HK-2 (cell line): ENCODE results near the gene SIM1.
A peak's percentile ranks its signal among the peaks of the same experiment; 100 is the strongest.

ENCODE experiments used
- DNase-seq: peaks from one replicate; pipeline ENCODE4 v3.0.0-alpha.2; 2018; ENCODE audit not compliant: unreplicated experiment

SIM1 gene

GRCh38 chr6:100456141-100456907 is 8.4 kb downstream of the SIM1 start:
- DNase-seq, result no peak

DNA sequence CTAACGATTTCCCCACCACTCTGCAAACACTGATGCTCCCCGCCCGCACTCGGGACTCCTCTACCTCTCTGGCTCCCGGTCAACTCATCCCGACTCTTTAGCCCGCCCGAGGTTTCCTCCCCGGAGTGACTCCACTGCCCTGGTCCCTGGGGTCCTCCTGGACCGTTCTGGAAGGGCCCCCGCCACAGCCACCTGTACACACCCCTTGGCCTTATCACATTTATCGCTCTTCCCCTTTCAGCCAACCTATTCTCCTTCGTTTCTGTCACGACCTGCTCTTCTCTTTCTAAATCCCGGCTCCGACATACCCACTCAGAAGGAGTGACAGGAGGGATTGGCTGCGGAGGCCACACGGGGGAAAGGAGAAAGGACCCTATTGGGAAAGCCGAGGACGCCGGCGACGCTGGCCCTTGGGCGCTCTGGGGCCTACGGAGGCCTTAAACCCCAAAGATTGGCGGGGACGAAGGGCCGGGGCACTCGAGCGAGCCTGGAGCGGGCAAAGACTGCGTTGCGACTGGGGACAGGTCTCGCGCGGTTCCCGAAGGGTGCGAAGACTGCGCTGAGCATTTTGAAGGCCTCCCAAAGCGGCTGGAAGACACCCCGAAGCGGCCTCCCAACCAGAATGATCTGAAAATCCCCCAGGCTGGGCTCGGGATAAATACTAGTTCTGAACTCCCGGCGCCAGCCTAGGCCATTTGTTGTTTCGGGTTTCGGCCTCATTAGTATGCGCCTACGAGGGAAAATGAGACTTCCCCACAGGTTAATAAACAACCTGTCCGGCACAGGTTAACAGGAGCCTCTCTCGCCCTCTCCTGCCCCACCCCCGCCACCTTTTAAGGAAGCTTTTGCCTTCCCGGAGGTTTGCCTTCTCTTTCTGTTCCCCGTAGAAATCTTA is 9.2 kb downstream of the SIM1 start:
- peak; percentile 74 for DNase-seq

DNA sequence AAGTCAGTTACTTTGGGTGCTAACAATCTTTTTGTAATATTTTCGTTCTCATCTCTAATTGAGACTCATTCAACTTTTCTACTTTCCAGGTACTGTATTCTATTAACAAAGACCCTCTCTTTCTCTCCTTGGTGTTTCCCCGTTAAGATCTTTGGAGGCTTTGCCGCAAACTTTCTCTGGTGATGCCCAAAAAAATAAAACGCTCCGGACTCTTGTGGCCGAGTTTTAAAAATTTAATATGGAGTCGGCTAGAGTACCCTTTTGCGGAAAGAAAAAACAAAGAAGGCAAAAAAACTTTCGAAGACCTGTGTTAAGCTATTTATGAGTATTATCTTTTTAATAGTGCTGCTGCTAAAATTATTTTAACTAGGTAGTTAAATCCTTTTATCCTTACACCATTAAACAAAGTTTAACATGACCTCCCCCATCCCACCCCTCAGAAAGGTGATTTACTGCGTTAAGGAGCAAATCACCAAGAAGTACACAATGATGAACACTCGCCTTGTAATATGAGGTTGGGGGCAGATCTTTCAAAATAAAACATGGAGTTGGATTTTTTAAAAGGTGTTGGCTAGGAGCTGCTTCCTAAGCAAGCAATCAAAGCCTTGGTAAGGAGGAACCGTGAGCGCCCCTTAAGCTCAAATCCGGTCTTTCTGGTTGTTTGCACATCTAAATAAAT is 10.0 kb downstream of the SIM1 start:
- no peak for DNase-seq

- DNase-seq, result no peak
Measured at GRCh38 chr6:100453701-100454521, 10.8 kb downstream of the SIM1 start.

DNA sequence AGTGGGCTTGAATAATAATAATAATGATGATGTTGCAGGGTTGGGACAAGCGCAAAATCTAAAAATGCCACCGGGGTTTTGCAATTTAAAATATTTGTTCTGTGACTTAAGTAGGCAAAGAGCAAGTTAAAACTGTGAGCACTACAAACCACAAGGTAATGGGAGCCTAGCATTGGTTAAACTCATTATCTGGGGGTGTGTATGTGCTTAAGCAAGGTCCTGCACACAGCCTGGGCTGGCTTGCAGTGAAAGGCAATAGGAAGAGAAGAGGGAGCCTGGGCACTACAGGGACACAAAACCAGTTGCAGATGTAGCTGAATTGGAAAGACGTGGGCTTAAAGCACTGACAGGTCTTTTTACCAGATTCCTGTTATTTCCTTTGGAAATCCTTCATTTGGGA is 11.7 kb downstream of the SIM1 start:
- no peak for DNase-seq

DNA sequence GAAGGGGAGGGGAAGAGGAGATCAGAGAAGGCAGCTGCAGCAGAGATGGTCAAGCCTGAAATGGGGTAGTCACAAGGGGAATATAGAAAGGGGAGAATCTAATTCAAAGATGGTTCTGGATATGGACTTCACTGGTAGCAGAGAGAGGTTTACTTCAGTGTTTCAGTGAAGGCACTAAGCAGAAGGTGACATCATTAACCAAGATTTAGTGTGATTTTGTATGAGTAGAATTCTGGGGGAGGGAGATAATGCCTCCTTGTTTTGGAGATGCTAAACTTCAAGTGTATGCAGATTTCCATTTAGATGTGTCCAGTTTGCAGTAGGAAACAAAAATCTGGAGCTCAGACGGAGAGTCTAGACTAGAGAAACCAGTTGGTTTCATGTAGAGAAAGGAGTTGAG is 13.1 kb downstream of the SIM1 start:
- no peak for DNase-seq

DNA sequence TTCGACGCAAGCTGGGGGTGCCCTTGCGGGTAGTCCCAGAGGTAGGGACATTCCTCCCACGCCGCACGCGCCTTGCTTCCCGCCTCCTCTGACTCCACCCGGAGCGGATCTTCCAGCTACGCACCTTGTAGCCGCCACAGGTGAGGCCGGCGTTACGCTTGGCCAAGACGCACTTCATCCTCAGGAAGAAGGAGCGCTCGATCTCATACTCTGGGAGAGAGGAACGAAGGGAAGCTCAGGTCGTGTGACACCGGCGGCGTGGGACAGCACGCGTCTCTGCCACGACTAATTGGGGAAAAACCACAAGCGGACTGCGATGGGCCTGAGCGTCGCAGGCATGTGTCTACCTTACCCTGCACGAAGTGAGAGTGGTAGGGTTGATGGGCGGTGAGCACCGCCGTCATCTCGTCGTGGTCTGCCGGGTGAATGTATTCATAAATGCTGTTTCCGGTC is 15.5 kb downstream of the SIM1 start:
- DNase-seq, result no peak

DNA sequence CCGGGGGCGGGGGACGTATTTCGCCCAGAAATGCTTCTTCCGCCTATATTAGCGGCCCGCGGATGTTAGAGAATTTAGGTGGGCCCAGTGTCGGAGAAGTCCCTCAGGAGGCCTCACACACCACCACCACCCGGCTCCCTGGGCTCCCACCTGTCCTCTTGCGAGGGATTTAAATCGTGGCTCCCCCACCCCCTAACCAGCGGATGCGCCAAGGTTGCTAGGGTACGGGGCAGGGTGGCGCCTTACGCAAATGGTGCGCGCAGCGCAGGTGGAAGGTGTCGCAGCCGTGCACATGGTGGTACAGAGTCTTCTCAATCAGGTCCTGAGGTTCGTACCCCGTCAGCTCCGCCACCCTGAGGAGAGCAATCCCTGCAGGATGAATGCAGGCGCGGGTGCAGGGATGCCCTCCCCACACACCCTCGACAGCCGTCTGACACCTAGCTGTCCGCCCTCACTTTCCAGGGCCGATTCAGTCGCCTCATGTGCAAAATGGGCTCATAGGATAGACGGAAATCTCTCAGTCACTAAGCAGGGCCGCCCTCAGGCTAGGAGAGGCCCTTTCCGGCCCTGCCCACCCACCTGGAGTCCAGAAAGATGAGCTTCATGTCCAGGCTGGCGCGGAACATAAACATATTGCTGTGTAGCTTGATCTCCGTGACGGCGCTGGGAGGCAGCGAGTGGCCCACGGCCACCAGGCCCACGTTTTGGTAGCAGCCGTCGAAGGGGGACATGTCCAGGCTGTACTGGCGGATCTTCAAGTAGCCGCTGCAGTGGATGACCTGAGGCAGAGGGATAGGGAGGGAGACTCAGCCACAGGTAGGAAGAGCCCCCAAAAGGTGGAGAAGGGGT is 16.6 kb downstream of the SIM1 start:
- no peak for DNase-seq

DNA sequence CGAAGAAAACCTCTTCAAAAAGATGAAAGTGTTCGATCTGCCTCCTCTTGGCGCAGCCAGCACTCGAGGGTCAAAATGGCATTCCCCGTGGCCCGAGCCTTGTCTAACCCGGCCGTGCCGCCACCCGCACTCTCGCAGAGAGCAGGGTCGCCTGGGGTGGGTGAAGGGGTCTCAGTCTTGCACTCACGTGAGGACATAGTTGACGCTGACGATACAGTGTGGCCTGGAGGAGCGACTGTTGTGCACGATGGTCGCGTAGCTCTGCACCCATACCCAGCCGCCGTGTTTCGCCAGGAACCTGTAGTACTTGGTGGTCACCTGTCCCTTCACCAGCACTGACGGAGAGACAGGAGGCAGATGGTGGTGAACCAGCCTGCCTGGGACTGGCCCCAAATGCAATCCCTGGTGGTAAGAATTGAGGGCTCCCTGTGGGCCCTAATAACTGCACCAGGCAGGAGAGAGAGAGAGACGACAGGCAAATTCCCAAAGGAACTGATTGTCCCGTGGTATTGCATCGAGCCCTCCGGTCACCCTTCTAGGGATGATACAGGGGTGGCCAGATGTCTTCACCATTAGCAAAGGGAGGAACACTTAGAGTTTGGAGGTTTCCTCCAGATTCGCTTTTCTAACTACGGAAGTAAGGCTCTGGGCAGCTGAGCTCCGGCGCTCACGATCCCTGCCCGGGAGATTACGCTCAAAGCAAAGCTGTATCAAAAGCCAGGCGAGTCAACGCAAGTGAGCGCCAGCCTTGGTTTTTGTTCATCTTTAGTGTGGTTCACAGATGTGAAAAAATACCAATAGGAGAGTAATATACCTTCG is 17.4 kb downstream of the SIM1 start:
- DNase-seq, result no peak

- no peak for DNase-seq
Measured at GRCh38 chr6:100446115-100447080, 18.3 kb downstream of the SIM1 start.

DNA sequence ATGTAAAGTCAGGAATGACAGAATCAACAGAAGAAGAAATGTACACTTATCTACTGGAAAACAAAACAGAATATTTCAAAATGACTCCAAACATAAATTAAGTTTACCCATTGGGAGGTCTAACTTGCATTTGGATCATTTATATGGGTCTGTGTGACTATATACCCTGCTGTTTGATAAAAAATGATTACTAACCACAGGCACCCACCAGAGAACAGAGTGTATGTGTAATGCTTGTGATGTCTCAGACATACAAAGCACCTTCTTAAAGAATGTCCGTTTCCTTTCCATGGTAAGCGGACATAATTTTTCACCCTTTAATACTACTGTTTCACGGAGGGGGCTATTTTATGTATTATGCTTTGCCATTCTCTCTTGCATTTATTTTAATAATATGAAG is 19.2 kb downstream of the SIM1 start:
- DNase-seq, result no peak

GRCh38 chr6:100440935-100441334 is 23.8 kb downstream of the SIM1 start:
- DNase-seq, result no peak

GRCh38 chr6:100435299-100435698 is 29.4 kb downstream of the SIM1 start:
- no peak for DNase-seq

DNA sequence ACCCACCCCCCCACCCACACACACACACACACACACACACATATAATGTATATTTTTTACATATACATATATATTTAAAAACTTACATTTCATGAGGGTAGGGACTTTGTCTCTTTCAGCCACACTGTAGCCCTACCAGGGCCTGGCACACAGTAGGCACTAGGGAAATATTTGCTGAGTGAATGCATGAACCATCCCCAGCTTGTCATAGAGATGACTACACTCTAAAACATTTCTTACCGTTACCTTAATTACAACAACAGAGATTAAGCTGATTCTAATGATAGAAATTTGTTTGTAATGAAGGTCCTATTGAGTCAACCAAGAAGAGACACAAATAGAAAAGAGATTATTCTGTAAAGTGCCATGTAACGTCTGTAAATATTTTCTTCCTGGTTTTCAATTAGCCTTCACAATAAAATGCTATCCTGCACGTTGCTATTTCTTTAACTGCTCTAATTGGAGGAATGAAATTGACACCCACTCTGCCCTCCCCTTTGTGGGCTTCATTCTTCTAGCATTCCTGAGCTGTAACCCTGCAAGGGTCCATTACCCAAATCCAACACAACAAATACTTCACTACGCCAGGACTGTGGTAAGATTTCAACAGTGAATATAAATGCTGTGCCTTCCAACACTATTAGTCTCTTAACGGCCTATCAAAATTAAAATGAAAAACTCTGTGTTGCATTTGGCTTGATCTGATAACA is 30.8 kb downstream of the SIM1 start:
- DNase-seq, result no peak

GRCh38 chr6:100432136-100432535 is 32.6 kb downstream of the SIM1 start:
- no peak for DNase-seq

DNA sequence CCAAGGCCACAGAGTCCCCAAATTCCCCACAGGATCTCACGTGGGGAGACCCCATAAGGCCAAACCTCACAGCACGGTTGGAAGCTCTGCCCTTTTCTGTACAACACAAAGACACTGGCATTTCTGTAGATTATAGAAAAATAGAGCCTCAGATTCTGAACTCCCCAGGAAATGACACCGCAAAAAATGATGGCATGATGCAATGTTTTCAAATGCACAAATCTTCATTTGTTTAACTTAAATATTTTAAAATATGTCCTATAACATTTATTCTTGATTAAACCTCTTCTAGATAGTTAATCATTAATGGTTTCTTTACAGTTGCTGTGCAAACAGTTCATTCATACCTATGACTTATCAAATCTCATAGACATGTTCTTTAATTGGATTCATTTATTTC is 33.8 kb downstream of the SIM1 start:
- no peak for DNase-seq

- no peak for DNase-seq
Measured at GRCh38 chr6:100427452-100427851, 37.3 kb downstream of the SIM1 start.
